ENCODE results near the gene STBD1.
"Not testable (repeated sequence)": the region's sequence is repeated elsewhere in the genome, so short reads cannot be mapped to it uniquely, and the experiment has no call there.

The STBD1 gene

GRCh38 chr4:76357981-76358380 is 51.4 kb downstream of the STBD1 start:
- DNase-seq (ENCODE audit: low spot score), result no peak
- TF ChIP-seq CTCF (IDR thresholded peaks at IDR 0.05; ENCODE audit: extremely low read depth, missing control alignments), result no peak

- not testable (repeated sequence) for DNase-seq (ENCODE audit: low spot score)
Measured at GRCh38 chr4:76359881-76360466, 53.4 kb downstream of the STBD1 start.
